22Rv1 (cell line): ENCODE measurements around the gene SEZ6.

ENCODE experiments used
- CTCF ChIP-seq: fragments of 450-650 bp; IDR thresholded peaks from 2 replicates; pipeline ENCODE4 v1.5.1; 2017; ENCODE audit warnings: mild to moderate bottlenecking
- ZFX ChIP-seq: fragments of 450-650 bp; IDR thresholded peaks from 2 replicates; pipeline ENCODE4 v1.6.1; 2017; ENCODE audit warnings: antibody characterized with exemption, borderline replicate concordance

- TF ChIP-seq CTCF (no peak), ZFX (no peak)
These were observed 43.8 kb upstream of the SEZ6 start for GRCh38 chr17:29049541-29050145.
